PC-9 (cell line): ENCODE data around the gene PPP1CC. TPM values are rescaled to one million over a fixed set of nuclear protein-coding genes. Genes with fewer than 3 reads are reported as not detected.
"Not testable (repeated sequence)": the region's sequence is repeated elsewhere in the genome, so short reads cannot be mapped to it uniquely, and the experiment has no call there.

Experiments
- BruUV-seq: library from RNA; stranded (reverse); fragments of 400-500 nt; replicated peaks from 2 replicates; lab custom pipeline; 2021; lab: Mats Ljungman, UMichigan
- CTCF ChIA-PET: fragments of 300-600 bp; sonication (Branson Sonifier 250); formaldehyde crosslinking; loops from one replicate; lab custom pipeline; 2022; ENCODE audit warnings: antibody characterized with exemption; lab: Charles Lee
- POLR2A ChIA-PET: fragments of 300-600 bp; sonication (Branson Sonifier 250); formaldehyde crosslinking; loops from one replicate; lab custom pipeline; 2022; ENCODE audit warnings: antibody characterized with exemption; ENCODE audit not compliant: unreplicated experiment; lab: Charles Lee
- DNase-seq, 2 experiments: peaks; one replicate each; pipeline versions ENCODE4 v3.0.0 to v3.0.0-alpha.2; 2015 to 2022; ENCODE audit warnings: mixed read lengths in 1 of 2
- H2AFZ ChIP-seq: fragments of 200-600 bp; sonication (generic); 2 replicates; pipeline ENCODE4 v1.8.1; 2017; ENCODE audit warnings: antibody characterized with exemption
- H3F3A ChIP-seq: fragments of 200-600 bp; sonication (generic); 2 replicates; pipeline ENCODE4 v1.8.1; 2017; ENCODE audit warnings: antibody characterized with exemption, mild to moderate bottlenecking, low read depth; ENCODE audit not compliant: insufficient read depth
- H3K27ac ChIP-seq: fragments of 200-600 bp; sonication (generic); 2 replicates; pipeline ENCODE4 v1.6.1; 2016; ENCODE audit warnings: mixed run types
- H3K27me3 ChIP-seq: fragments of 200-600 bp; sonication (generic); 2 replicates; pipeline ENCODE4 v1.6.1; 2016; ENCODE audit warnings: low read depth, mixed run types; ENCODE audit not compliant: insufficient read depth
- H3K36me3 ChIP-seq: fragments of 200-600 bp; sonication (generic); 2 replicates; pipeline ENCODE4 v1.6.1; 2016; ENCODE audit warnings: low read depth, mixed run types
- H3K4me1 ChIP-seq: fragments of 200-600 bp; sonication (generic); replicated peaks from 2 replicates; pipeline ENCODE4 v1.6.1; 2016; ENCODE audit warnings: mixed run types; ENCODE audit not compliant: insufficient read depth
- H3K4me2 ChIP-seq: fragments of 200-600 bp; sonication (generic); 2 replicates; pipeline ENCODE4 v1.6.1; 2017; ENCODE audit warnings: mixed run types
- H3K4me3 ChIP-seq: fragments of 200-600 bp; sonication (generic); 2 replicates; pipeline ENCODE4 v1.6.1; 2016; ENCODE audit warnings: mixed run types
- H3K79me2 ChIP-seq: fragments of 200-600 bp; sonication (generic); 2 replicates; pipeline ENCODE4 v1.6.1; 2017; ENCODE audit warnings: low read depth, mixed run types
- H3K9me2 ChIP-seq: fragments of 200-600 bp; sonication (generic); 2 replicates; pipeline ENCODE4 v1.8.1; 2017; ENCODE audit warnings: mild to moderate bottlenecking; ENCODE audit not compliant: insufficient read depth
- H3K9me3 ChIP-seq: fragments of 200-600 bp; sonication (generic); 2 replicates; pipeline ENCODE4 v1.8.1; 2016; ENCODE audit warnings: low read depth; ENCODE audit not compliant: insufficient read depth
- H4K20me1 ChIP-seq: fragments of 200-600 bp; sonication (generic); 2 replicates; pipeline ENCODE4 v1.8.1; 2017; ENCODE audit not compliant: insufficient read depth
- CTCF ChIP-seq: fragments of 200-600 bp; sonication (generic); conservative IDR thresholded peaks from 2 replicates; pipeline ENCODE4 v1.6.1; 2017; ENCODE audit warnings: mixed run types, antibody characterized with exemption, mild to moderate bottlenecking, moderate library complexity
- EZH2 ChIP-seq: fragments of 200-600 bp; sonication (generic); IDR thresholded peaks from 2 replicates; pipeline ENCODE4 v1.8.0; 2017; ENCODE audit warnings: antibody characterized with exemption, low read depth
- intact Hi-C: fragments of 100-400 bp; cut with micrococcal nuclease; formaldehyde crosslinking; loops from one replicate; pipeline ENCODE4 v1.10.0; 2022; ENCODE audit not compliant: unreplicated experiment
- total RNA-seq: library from RNA; stranded (reverse); gene quantifications from 2 replicates; pipeline ENCODE4 v1.2.3, GENCODE V29; 2021

PPP1CC gene
- total RNA-seq, 1 experiment from 2014 or later, result 170 TPM

- BruUV-seq, result no TSS peak
- Histone ChIP-seq H3K4me2 (no peak overlapping the region), H3K4me1 (no peaks in the 10 kb centered on the region), H3F3A (no peaks in the 10 kb centered on the region; the same call in 1 of the 2 replicates), H3K9me2 (no peaks in the 10 kb centered on the region), H3K36me3 (no peaks in the 10 kb centered on the region), H3K9me3 (no peaks in the 10 kb centered on the region), H2AFZ (no peak overlapping the region), H3K4me3 (no peak overlapping the region), H3K27ac (no peak overlapping the region), H4K20me1 (no peaks in the 10 kb centered on the region), H3K27me3 (0 out of 2 replicates have a peak, but pooled peaks cover 12% of the 10 kb centered on the region), H3K79me2 (no peaks in the 10 kb centered on the region)
- ChIA-PET CTCF (no interaction called here), POLR2A (interaction anchor here (0.6 kb wide), 1 partner anchor 40 kb away, joined by 4 read pairs; no protein-coding TSS in a partner anchor)
- TF ChIP-seq CTCF (no peak), EZH2 (no peak)
- no peak for DNase-seq
- intact Hi-C loops, result no loop called here
Observed at GRCh38 chr12:110768960-110769359, 26.3 kb upstream of the PPP1CC start.

GRCh38 chr12:110767863-110768262 lies 25.2 kb upstream of the PPP1CC start:
- Histone ChIP-seq H2AFZ (no peak overlapping the region), H3K36me3 (no peaks in the 10 kb centered on the region), H3K9me2 (no peaks in the 10 kb centered on the region), H3K27me3 (0 out of 2 replicates have a peak, but pooled peaks cover 12% of the 10 kb centered on the region), H4K20me1 (no peaks in the 10 kb centered on the region), H3K27ac (no peak overlapping the region), H3F3A (no peaks in the 10 kb centered on the region), H3K4me1 (no peaks in the 10 kb centered on the region), H3K79me2 (no peaks in the 10 kb centered on the region), H3K4me3 (no peak overlapping the region), H3K9me3 (no peaks in the 10 kb centered on the region), H3K4me2 (no peak overlapping the region)
- BruUV-seq, result no TSS peak
- ChIA-PET CTCF (no interaction called here), POLR2A (no interaction called here)
- intact Hi-C loops, result no loop called here
- no peak for DNase-seq
- TF ChIP-seq CTCF, result no peak
- no peak for TF ChIP-seq EZH2

- H4K20me1 ChIP-seq, result no peaks in the 10 kb centered on the region
- BruUV-seq, result no TSS peak
- H3K9me2 ChIP-seq, result no peaks in the 10 kb centered on the region; the same call in 1 of the 2 replicates
- H3K36me3 ChIP-seq, result no peaks in the 10 kb centered on the region
- H3K4me3 ChIP-seq, result no peak overlapping the region
- no peaks in the 10 kb centered on the region for H3K4me1 ChIP-seq
- intact Hi-C loops, result no loop called here
- DNase-seq, result no peak
- no peaks in the 10 kb centered on the region for H3F3A ChIP-seq
- no peak overlapping the region for H3K4me2 ChIP-seq
- no peaks in the 10 kb centered on the region for H3K9me3 ChIP-seq
- no peak for TF ChIP-seq CTCF
- TF ChIP-seq EZH2, result no peak
- 0 out of 2 replicates have a peak, but pooled peaks cover 12% of the 10 kb centered on the region for H3K27me3 ChIP-seq
- no peak overlapping the region for H2AFZ ChIP-seq
- no peak overlapping the region for H3K27ac ChIP-seq
- CTCF ChIA-PET, result interaction anchor here (0.6 kb wide), 1 partner anchor 56 kb away, joined by 10 read pairs; no protein-coding TSS in a partner anchor
- POLR2A ChIA-PET, result no interaction called here
- H3K79me2 ChIP-seq, result no peaks in the 10 kb centered on the region
Observed at GRCh38 chr12:110766311-110767154, 23.8 kb upstream of the PPP1CC start.

GRCh38 chr12:110765572-110765971 lies 22.9 kb upstream of the PPP1CC start:
- not testable (repeated sequence) for H3F3A ChIP-seq, BruUV-seq

More at GRCh38 chr12:110765572-110765971, 22.9 kb upstream of the PPP1CC start:
- H3K27ac ChIP-seq, H3K4me2 ChIP-seq, H3K9me3 ChIP-seq, H3K4me1 ChIP-seq, H4K20me1 ChIP-seq, H3K9me2 ChIP-seq, DNase-seq, H3K79me2 ChIP-seq, intact Hi-C loops, POLR2A ChIA-PET, H3K4me3 ChIP-seq, H2AFZ ChIP-seq, H3K36me3 ChIP-seq: not testable (repeated sequence)
- H3K27me3 ChIP-seq, result 0 out of 2 replicates have a peak, but pooled peaks cover 12% of the 10 kb centered on the region
- CTCF ChIA-PET, result interaction anchor here (0.6 kb wide), 1 partner anchor 55 kb away, joined by 10 read pairs; no protein-coding TSS in a partner anchor
